ENCODE data around the gene MIER1. TPM values are rescaled to one million over a fixed set of nuclear protein-coding genes. Genes with fewer than 3 reads are reported as not detected.

MIER1 gene
- total and polyA plus RNA-seq, 9 of the 15 experiments (the other 6 are each of a cell fraction or from before 2014, with no cell fraction given) = 13.9 to 34.8 (median 21.5) TPM

DNA sequence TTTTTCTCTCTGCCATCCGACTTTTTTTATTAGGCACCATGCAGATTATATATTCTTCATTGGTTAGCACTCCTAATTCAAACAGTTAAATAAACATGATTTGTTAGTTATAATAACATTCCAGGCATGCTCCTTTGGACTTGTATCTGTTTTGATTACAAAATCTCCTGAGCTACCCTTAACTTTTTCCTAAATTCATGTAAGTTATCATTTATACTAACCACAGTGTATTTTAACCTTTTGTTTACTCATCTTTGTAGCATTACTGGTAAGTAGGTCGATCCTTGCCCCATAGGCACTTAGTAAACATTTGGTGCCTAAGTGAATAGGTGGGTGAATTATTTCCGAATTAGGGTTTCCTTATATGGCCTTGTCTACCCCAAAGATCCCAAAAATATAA, 43.8 kb downstream of the MIER1 start:
- Histone ChIP-seq H3K9me3 (replicated peaks; ENCODE audit: control insufficient read depth, insufficient read depth, low read depth, low read length) (no peaks in the 10 kb centered on the region), H3K4me3 (no peak overlapping the region), H3K27ac (ENCODE audit: extremely low read depth, low read depth, low read length) (no peak overlapping the region), H2AFZ (ENCODE audit: low read depth, low read length) (no peak overlapping the region), H3K9ac (ENCODE audit: insufficient read depth in 1 of 2, low read depth in 2 of 2, low read length in 2 of 2) (no peak overlapping the region), H3K27me3 (ENCODE audit: control insufficient read depth in 2 of 2, insufficient read depth in 2 of 2, low read length in 2 of 2) (no peaks in the 10 kb centered on the region), H4K20me1 (replicated peaks; ENCODE audit: control insufficient read depth, insufficient read depth, low read length) (no peaks in the 10 kb centered on the region), H3K79me2 (ENCODE audit: control insufficient read depth, insufficient read depth, low read length) (no peaks in the 10 kb centered on the region), H3K4me1 (replicated peaks in 1 of 2; ENCODE audit: control insufficient read depth in 2 of 2, insufficient read depth in 2 of 2, low read length in 2 of 2) (no peaks in the 10 kb centered on the region), H3K4me2 (ENCODE audit: insufficient read depth, low read length) (no peak overlapping the region), H3K36me3 (ENCODE audit: control insufficient read depth, insufficient read depth, low read length) (peaks cover 86% of the 10 kb centered on the region), H3K9me1 (ENCODE audit: control insufficient read depth, insufficient read depth, low read length) (no peaks in the 10 kb centered on the region)
- no TSS peak for BruUV-seq (replicated peaks)
- no peak for TF ChIP-seq ZNF780A (CRISPR knock-in tag; IDR thresholded peaks at IDR 0.05)
- ATAC-seq = no peak
- CTCF ChIA-PET (ENCODE audit: low intra/inter-chr PET ratio) = no interaction called here
- WGBS (ENCODE audit: insufficient coverage, low coverage, missing lambda C conversion rate) = 97% methylated on average over 3 of the region's 3 CpGs
- POLR2A ChIA-PET = interaction anchor here (0.8 kb wide), 1 partner anchor 44 kb away, joined by 3 read pairs; the partner anchor contains the start of genes DNAI4 and MIER1
- no peak for DNase-seq (ENCODE audit: extremely low read depth in 1 of 4, low spot score in 3 of 4)
- intact Hi-C loops (cut with micrococcal nuclease) (no loop called here), in situ Hi-C loops (cut with MboI) (no loop called here)
- FAIRE-seq = no peak

DNA sequence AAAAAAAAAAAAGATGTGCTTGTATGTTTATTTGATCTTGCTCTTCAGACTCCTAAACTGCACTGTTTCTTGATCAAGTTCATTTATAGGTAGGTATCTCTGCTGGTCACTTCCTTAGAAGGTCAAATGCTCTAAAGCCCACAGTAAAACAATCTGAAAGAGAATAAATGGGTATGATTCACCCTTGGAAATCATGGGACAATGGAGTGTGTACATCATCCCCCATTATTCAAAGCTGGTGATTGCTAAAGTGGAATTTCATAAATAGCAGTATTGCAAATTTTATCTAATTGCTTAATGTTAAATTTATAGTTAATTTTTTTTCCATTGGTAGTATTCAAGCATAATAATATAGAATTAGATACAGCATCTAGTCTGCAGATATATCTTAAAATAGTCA, 53.4 kb downstream of the MIER1 start:
- peaks cover 86% of the 10 kb centered on the region for H3K36me3 ChIP-seq (ENCODE audit: control insufficient read depth, insufficient read depth, low read length)
- BruUV-seq (replicated peaks) = no TSS peak
- CTCF ChIA-PET (ENCODE audit: low intra/inter-chr PET ratio) = no interaction called here
- no peak for TF ChIP-seq ZNF561 (CRISPR knock-in tag; conservative IDR thresholded peaks at IDR 0.05)
- TF ChIP-seq, protein P1, sequence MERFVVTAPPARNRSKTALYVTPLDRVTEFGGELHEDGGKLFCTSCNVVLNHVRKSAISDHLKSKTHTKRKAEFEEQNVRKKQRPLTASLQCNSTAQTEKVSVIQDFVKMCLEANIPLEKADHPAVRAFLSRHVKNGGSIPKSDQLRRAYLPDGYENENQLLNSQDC (CRISPR knock-in tag; IDR thresholded peaks at IDR 0.05) = no peak
- no peak for TF ChIP-seq SAP30 (IDR thresholded peaks at IDR 0.05; ENCODE audit: borderline replicate concordance, insufficient read depth, low read depth, low read length, poor library complexity, severe bottlenecking)
- no peak for TF ChIP-seq NCOA1 (IDR thresholded peaks at IDR 0.05; ENCODE audit: low read depth)
- no peak for TF ChIP-seq CC2D1A (IDR thresholded peaks at IDR 0.05)
- TF ChIP-seq, protein P2, sequence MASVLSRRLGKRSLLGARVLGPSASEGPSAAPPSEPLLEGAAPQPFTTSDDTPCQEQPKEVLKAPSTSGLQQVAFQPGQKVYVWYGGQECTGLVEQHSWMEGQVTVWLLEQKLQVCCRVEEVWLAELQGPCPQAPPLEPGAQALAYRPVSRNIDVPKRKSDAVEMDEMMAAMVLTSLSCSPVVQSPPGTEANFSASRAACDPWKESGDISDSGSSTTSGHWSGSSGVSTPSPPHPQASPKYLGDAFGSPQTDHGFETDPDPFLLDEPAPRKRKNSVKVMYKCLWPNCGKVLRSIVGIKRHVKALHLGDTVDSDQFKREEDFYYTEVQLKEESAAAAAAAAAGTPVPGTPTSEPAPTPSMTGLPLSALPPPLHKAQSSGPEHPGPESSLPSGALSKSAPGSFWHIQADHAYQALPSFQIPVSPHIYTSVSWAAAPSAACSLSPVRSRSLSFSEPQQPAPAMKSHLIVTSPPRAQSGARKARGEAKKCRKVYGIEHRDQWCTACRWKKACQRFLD (CRISPR knock-in tag; IDR thresholded peaks at IDR 0.05) = no peak
- TF ChIP-seq ZC3H8 (IDR thresholded peaks at IDR 0.05) = no peak
- no peak for TF ChIP-seq ZNF764 (CRISPR knock-in tag; IDR thresholded peaks at IDR 0.05; ENCODE audit: low read depth)
- no peak for TF ChIP-seq ZNF695 (CRISPR knock-in tag; IDR thresholded peaks at IDR 0.05)
- TF ChIP-seq ZNF174 (CRISPR knock-in tag; IDR thresholded peaks at IDR 0.05) = no peak
- TF ChIP-seq, protein P3, sequence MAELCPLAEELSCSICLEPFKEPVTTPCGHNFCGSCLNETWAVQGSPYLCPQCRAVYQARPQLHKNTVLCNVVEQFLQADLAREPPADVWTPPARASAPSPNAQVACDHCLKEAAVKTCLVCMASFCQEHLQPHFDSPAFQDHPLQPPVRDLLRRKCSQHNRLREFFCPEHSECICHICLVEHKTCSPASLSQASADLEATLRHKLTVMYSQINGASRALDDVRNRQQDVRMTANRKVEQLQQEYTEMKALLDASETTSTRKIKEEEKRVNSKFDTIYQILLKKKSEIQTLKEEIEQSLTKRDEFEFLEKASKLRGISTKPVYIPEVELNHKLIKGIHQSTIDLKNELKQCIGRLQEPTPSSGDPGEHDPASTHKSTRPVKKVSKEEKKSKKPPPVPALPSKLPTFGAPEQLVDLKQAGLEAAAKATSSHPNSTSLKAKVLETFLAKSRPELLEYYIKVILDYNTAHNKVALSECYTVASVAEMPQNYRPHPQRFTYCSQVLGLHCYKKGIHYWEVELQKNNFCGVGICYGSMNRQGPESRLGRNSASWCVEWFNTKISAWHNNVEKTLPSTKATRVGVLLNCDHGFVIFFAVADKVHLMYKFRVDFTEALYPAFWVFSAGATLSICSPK (IDR thresholded peaks at IDR 0.05; ENCODE audit: borderline replicate concordance) = no peak

More for the DNA sequence above, 53.4 kb downstream of the MIER1 start:
- no peaks in the 10 kb centered on the region for H3K4me1 ChIP-seq (replicated peaks in 1 of 2; ENCODE audit: control insufficient read depth in 2 of 2, insufficient read depth in 2 of 2, low read length in 2 of 2)
- FAIRE-seq (no peak), ATAC-seq (no peak), DNase-seq (ENCODE audit: extremely low read depth in 1 of 4, low spot score in 3 of 4) (no peak)
- no peaks in the 10 kb centered on the region for H3K79me2 ChIP-seq (ENCODE audit: control insufficient read depth, insufficient read depth, low read length)
- in situ Hi-C loops (cut with MboI) (loop anchor here (25.0 kb wide), 1 partner anchor 509 kb away; no protein-coding TSS in a partner anchor), intact Hi-C loops (cut with micrococcal nuclease) (no loop called here)
- no peak overlapping the region for H3K4me2 ChIP-seq (ENCODE audit: insufficient read depth, low read length)
- H3K4me3 ChIP-seq = no peak overlapping the region
- no peaks in the 10 kb centered on the region for H3K27me3 ChIP-seq (ENCODE audit: control insufficient read depth in 2 of 2, insufficient read depth in 2 of 2, low read length in 2 of 2)
- H2AFZ ChIP-seq (ENCODE audit: low read depth, low read length) = no peak overlapping the region
- no peaks in the 10 kb centered on the region for H4K20me1 ChIP-seq (replicated peaks; ENCODE audit: control insufficient read depth, insufficient read depth, low read length)
- POLR2A ChIA-PET = interaction anchor here (0.6 kb wide), 1 partner anchor 404 kb away, joined by 3 read pairs; no protein-coding TSS in a partner anchor
- no peak overlapping the region for H3K27ac ChIP-seq (ENCODE audit: extremely low read depth, low read depth, low read length)
- no peaks in the 10 kb centered on the region for H3K9me3 ChIP-seq (replicated peaks; ENCODE audit: control insufficient read depth, insufficient read depth, low read depth, low read length)
- H3K9ac ChIP-seq (ENCODE audit: insufficient read depth in 1 of 2, low read depth in 2 of 2, low read length in 2 of 2) = no peak overlapping the region
- no peaks in the 10 kb centered on the region for H3K9me1 ChIP-seq (ENCODE audit: control insufficient read depth, insufficient read depth, low read length)

Measured in K562 (cell line).